Natural killer cell (primary cell): ENCODE measurements around the gene DISC1. TPM values are rescaled to one million over a fixed set of nuclear protein-coding genes. Genes with fewer than 3 reads are reported as not detected.

Experiments used
- ATAC-seq, 3 donors: fragments of 150-1000 bp in 2 of 3; fragments of 200-7000 bp in 1 of 3; cut with Tn5 transposase; 1 replicate in 1 of 3; 2 replicates in 2 of 3; pipeline ENCODE4 v1.10.0; 2021; ENCODE audit warnings: mild to moderate bottlenecking in 2 of 3, moderate library complexity in 2 of 3
- DNase-seq, 2 donors: peaks; one replicate each; pipeline versions ENCODE4 v3.0.0 to v3.0.0-alpha.2; 2013 to 2021; ENCODE audit warnings: mixed read lengths in 1 of 2
- H3K27ac ChIP-seq: one replicate; pipeline ENCODE4 v1.5.1; 2013; ENCODE audit warnings: mild to moderate bottlenecking, low read length
- H3K27me3 ChIP-seq: one replicate; pipeline ENCODE4 v1.6.1; 2013; ENCODE audit warnings: low read length; ENCODE audit not compliant: control insufficient read depth, insufficient read depth
- H3K36me3 ChIP-seq: one replicate; pipeline ENCODE4 v1.6.1; 2013; ENCODE audit warnings: low read length; ENCODE audit not compliant: control insufficient read depth, insufficient read depth
- H3K4me1 ChIP-seq: one replicate; pipeline ENCODE4 v1.6.1; 2013; ENCODE audit warnings: low read length; ENCODE audit not compliant: control insufficient read depth, insufficient read depth
- H3K4me3 ChIP-seq: one replicate; pipeline ENCODE4 v1.5.1; 2013; ENCODE audit warnings: low read length
- H3K9me3 ChIP-seq: one replicate; pipeline ENCODE4 v1.6.1; 2013; ENCODE audit warnings: low read length; ENCODE audit not compliant: control insufficient read depth, insufficient read depth
- H3K27ac Mint-ChIP-seq, 2 donors: one replicate each; pipeline ENCODE4 v1.8.0; 2022; ENCODE audit warnings: mild to moderate bottlenecking in 2 of 2, mixed read lengths in 2 of 2, moderate library complexity in 1 of 2
- H3K27me3 Mint-ChIP-seq, 2 donors: one replicate each; pipeline ENCODE4 v1.8.0; 2022; ENCODE audit warnings: low read depth in 2 of 2, mixed read lengths in 2 of 2
- H3K36me3 Mint-ChIP-seq: one replicate; pipeline ENCODE4 v1.8.0; 2022; ENCODE audit warnings: mixed read lengths
- H3K4me1 Mint-ChIP-seq, 2 donors: one replicate each; pipeline ENCODE4 v1.8.0; 2022; ENCODE audit warnings: mixed read lengths in 2 of 2
- H3K4me3 Mint-ChIP-seq: one replicate; pipeline ENCODE4 v1.8.0; 2022; ENCODE audit warnings: mild to moderate bottlenecking, moderate library complexity, mixed read lengths
- H3K9me3 Mint-ChIP-seq, 2 donors: one replicate each; pipeline ENCODE4 v1.8.0; 2022; ENCODE audit warnings: mixed read lengths in 2 of 2
- CTCF ChIP-seq: fragments of 200-600 bp; IDR thresholded peaks from one replicate; pipeline ENCODE4 v1.8.0; 2022; ENCODE audit warnings: antibody characterized with exemption
- WGBS: methylation state at CpG from one replicate; pipeline ENCODE4 v1.1.7; 2013; ENCODE audit warnings: missing lambda C conversion rate; ENCODE audit not compliant: insufficient coverage; 5-methylcytosine and 5-hydroxymethylcytosine counted together
- intact Hi-C: fragments of 100-400 bp; cut with micrococcal nuclease; formaldehyde crosslinking; loops from one replicate; pipeline ENCODE4 v1.14.2; 2022
- total RNA-seq, 4 donors: library from RNA; stranded (reverse); fragments of 120-200 nt in 1 of 4; gene quantifications; one replicate each; pipeline versions ENCODE4 v1.2.3 to v1.2.4, GENCODE V29; 2013 to 2022

The DISC1 gene
- total RNA-seq, 3 donors from 2014 or later (not counting 1 experiment from before 2014, with no cell fraction given), result 5.9 to 10.7 (median 9.7) TPM

GRCh38 chr1:231993968-231994455, 367.4 kb downstream of the DISC1 start:
- DNase-seq (no peak), ATAC-seq (no peak)
- TF ChIP-seq CTCF, result no peak
- peaks cover 0 to 6% of the 10 kb centered on the region in 2 donors for H3K27me3 Mint-ChIP-seq
- no peaks in the 10 kb centered on the region for H3K27me3 ChIP-seq
- H3K36me3 ChIP-seq, result no peaks in the 10 kb centered on the region
- H3K9me3 ChIP-seq, result no peaks in the 10 kb centered on the region
- peaks cover 8% of the 10 kb centered on the region for H3K4me1 ChIP-seq
- 92% methylated on average over 2 of the region's 2 CpGs for WGBS
- intact Hi-C loops, result no loop called here
- H3K27ac ChIP-seq, result no peak overlapping the region
- H3K4me3 ChIP-seq, result no peak overlapping the region
- no peaks in the 10 kb centered on the region for H3K9me3 Mint-ChIP-seq
- H3K4me1 Mint-ChIP-seq, result peaks cover 9 to 13% of the 10 kb centered on the region in 2 donors
- no peaks in the 10 kb centered on the region for H3K36me3 Mint-ChIP-seq
- H3K27ac Mint-ChIP-seq, result no peak overlapping the region
- no peak overlapping the region for H3K4me3 Mint-ChIP-seq

DNA sequence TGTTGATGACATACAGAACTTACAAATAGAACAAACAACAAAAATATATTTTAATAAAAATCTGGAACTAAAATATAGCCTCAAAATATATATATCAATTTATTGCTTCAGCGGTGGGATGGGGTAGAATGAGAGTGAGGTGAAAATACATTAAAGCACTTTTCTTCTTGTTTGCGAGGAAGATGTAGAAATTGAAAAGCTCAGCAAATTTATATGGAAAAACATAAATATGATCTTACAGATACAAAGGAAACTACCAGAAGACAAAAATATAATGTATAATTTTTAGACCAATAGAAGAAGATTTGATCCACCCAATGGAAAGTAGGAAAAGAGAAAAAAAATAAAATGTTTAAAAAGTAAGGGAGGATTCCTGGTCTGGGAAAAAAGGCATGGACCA, 372.2 kb downstream of the DISC1 start:
- no peaks in the 10 kb centered on the region for H3K36me3 ChIP-seq
- H3K27me3 Mint-ChIP-seq, result peaks cover 8 to 17% of the 10 kb centered on the region in 2 donors
- DNase-seq (no peak), ATAC-seq (no peak)
- no peaks in the 10 kb centered on the region for H3K9me3 ChIP-seq
- no peak overlapping the region for H3K4me3 Mint-ChIP-seq
- TF ChIP-seq CTCF, result no peak
- H3K9me3 Mint-ChIP-seq, result no peaks in the 10 kb centered on the region
- no peaks in the 10 kb centered on the region for H3K27me3 ChIP-seq
- intact Hi-C loops, result no loop called here
- H3K4me1 ChIP-seq, result no peaks in the 10 kb centered on the region
- no peak overlapping the region for H3K27ac ChIP-seq
- no CpG with 5 or more reads among the region's 2 CpGs for WGBS
- no peak overlapping the region for H3K4me3 ChIP-seq
- no peaks in the 10 kb centered on the region for H3K4me1 Mint-ChIP-seq
- no peaks in the 10 kb centered on the region for H3K36me3 Mint-ChIP-seq
- H3K27ac Mint-ChIP-seq, result no peak overlapping the region

DNA sequence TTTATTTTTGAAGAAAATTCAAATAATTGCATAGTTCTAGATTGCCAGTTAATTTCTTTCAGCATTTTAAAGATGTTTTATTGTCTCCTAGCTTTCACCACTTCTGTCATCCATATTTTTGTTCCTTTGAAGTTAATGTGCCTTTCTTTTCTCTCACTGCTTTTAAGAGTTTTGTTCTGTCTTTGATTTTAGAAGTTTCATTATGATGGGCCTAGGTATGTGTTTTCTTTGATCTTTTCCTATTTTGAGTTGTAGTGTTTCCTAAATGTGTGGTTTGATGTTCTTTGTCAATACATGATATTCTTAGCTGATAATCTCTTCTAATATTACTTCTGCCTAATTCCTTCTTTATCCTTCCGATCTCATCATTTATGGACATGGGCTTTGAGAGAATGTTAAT, 378.7 kb downstream of the DISC1 start:
- Histone ChIP-seq H3K36me3 (no peaks in the 10 kb centered on the region), H3K4me3 (no peak overlapping the region), H3K27ac (no peak overlapping the region), H3K4me1 (no peaks in the 10 kb centered on the region), H3K9me3 (no peaks in the 10 kb centered on the region), H3K27me3 (no peaks in the 10 kb centered on the region)
- no CpG with 5 or more reads among the region's 1 CpG for WGBS
- H3K4me1 Mint-ChIP-seq, result no peaks in the 10 kb centered on the region
- no peaks in the 10 kb centered on the region for H3K9me3 Mint-ChIP-seq
- ATAC-seq (no peak), DNase-seq (no peak)
- H3K36me3 Mint-ChIP-seq, result no peaks in the 10 kb centered on the region
- intact Hi-C loops, result no loop called here
- H3K27ac Mint-ChIP-seq, result no peak overlapping the region
- H3K4me3 Mint-ChIP-seq, result no peak overlapping the region
- no peak for TF ChIP-seq CTCF
- peaks cover 0 to 3% of the 10 kb centered on the region in 2 donors for H3K27me3 Mint-ChIP-seq

DNA sequence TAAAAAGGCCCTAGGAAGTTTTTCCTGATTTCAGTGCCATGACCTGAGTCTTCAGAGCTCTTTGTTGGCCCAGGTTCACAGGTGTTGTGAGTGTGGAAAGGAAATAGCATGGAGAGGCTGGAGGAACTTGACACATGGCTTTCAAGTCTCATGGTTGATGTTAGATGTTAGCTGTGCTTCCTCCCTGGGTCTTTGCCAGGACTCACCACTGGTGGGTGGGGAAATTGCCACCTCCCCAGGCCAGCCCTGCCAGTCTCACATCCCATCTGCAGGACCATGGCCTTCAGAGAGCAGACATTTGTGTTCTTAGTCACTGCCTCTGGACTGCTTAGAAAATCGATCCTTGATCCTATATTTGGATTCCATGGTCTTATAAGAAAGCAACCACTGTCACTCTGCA, 383.2 kb downstream of the DISC1 start:
- Mint-ChIP-seq H3K4me1 (no peaks in the 10 kb centered on the region), H3K27ac (no peak overlapping the region), H3K9me3 (no peaks in the 10 kb centered on the region), H3K4me3 (no peak overlapping the region), H3K36me3 (no peaks in the 10 kb centered on the region), H3K27me3 (no peaks in the 10 kb centered on the region)
- TF ChIP-seq CTCF, result no peak
- H3K4me1 ChIP-seq, result no peaks in the 10 kb centered on the region
- H3K9me3 ChIP-seq, result no peaks in the 10 kb centered on the region
- no peaks in the 10 kb centered on the region for H3K27me3 ChIP-seq
- WGBS, result 86% methylated on average over 1 of the region's 1 CpG
- no peak overlapping the region for H3K4me3 ChIP-seq
- no peaks in the 10 kb centered on the region for H3K36me3 ChIP-seq
- intact Hi-C loops, result no loop called here
- ATAC-seq (no peak), DNase-seq (no peak)
- no peak overlapping the region for H3K27ac ChIP-seq
